Frontal cortex (tissue), 4 donors: Measurements from ENCODE around the gene EME2. TPM values are rescaled to one million over a fixed set of nuclear protein-coding genes. Genes with fewer than 3 reads are reported as not detected.
"Not testable (repeated sequence)": the region's sequence is repeated elsewhere in the genome, so short reads cannot be mapped to it uniquely, and the experiment has no call there.

Source experiments
- DNase-seq, 2 donors: peaks; one replicate each; pipeline ENCODE4 v3.0.0; 2012; ENCODE audit warnings: low spot score in 2 of 2
- FAIRE-seq: peaks from 2 replicates; lab custom pipeline; 2012; peaks lifted over from hg19 to GRCh38; lab: Jason Lieb, UNC
- total RNA-seq: library from RNA; depleted of rRNA; stranded (reverse); fragments of >200 nt; gene quantifications from one replicate; pipeline ENCODE4 v1.2.3, GENCODE V29; 2014
- donor health status: control.
- donor health status: control.
- donor health status: control.

EME2 gene
- 7.7 TPM for total RNA-seq

GRCh38 chr16:1772362-1772907 is at the start of gene EME2:
TSS of gene EME2 (plus strand) at chr16:1772810. CDS start at chr16:1773228, 418 bp downstream.
- DNase-seq (peak in 1 of 2 donors; percentile 60), FAIRE-seq (no peak)

- DNase-seq = peak in 1 of 2 donors; percentile 60
- FAIRE-seq = peak; percentile 30
These were observed 49.0 kb upstream of the EME2 start for GRCh38 chr16:1723450-1724147.

GRCh38 chr16:1724491-1724890 is 48.1 kb upstream of the EME2 start:
- no peak for DNase-seq
- no peak for FAIRE-seq

- DNase-seq (no peak), FAIRE-seq (no peak)
These were observed 45.7 kb upstream of the EME2 start for GRCh38 chr16:1726661-1727502.

GRCh38 chr16:1727651-1728624 is 44.7 kb upstream of the EME2 start:
- FAIRE-seq (no peak), DNase-seq (no peak)

- DNase-seq (no peak), FAIRE-seq (no peak)
These were observed 43.6 kb upstream of the EME2 start for GRCh38 chr16:1729026-1729425.

- DNase-seq = no peak
- no peak for FAIRE-seq
These were observed 43.2 kb upstream of the EME2 start for GRCh38 chr16:1729445-1729844.

GRCh38 chr16:1731073-1731472 is 41.5 kb upstream of the EME2 start:
- FAIRE-seq = no peak
- no peak for DNase-seq

GRCh38 chr16:1731603-1732002 is 41.0 kb upstream of the EME2 start:
- no peak for FAIRE-seq

GRCh38 chr16:1732071-1732470 is 40.5 kb upstream of the EME2 start:
- no peak for DNase-seq
- FAIRE-seq = no peak

More at GRCh38 chr16:1731603-1732002, 41.0 kb upstream of the EME2 start:
- DNase-seq = no peak

- not testable (repeated sequence) for FAIRE-seq
- DNase-seq = peak in 1 of 2 donors; percentile 57
These were observed 40.0 kb upstream of the EME2 start for GRCh38 chr16:1732551-1732987.

GRCh38 chr16:1734123-1734522 is 38.5 kb upstream of the EME2 start:
- no peak for DNase-seq
- FAIRE-seq = no peak

- DNase-seq (no peak), FAIRE-seq (no peak)
These were observed 37.8 kb upstream of the EME2 start for GRCh38 chr16:1734816-1735215.

- FAIRE-seq = no peak
- no peak for DNase-seq
These were observed 32.4 kb upstream of the EME2 start for GRCh38 chr16:1740234-1740633.

- FAIRE-seq (no peak), DNase-seq (no peak)
These were observed 31.7 kb upstream of the EME2 start for GRCh38 chr16:1740781-1741490.

GRCh38 chr16:1741553-1742165 is 31.0 kb upstream of the EME2 start:
- FAIRE-seq = no peak

GRCh38 chr16:1743376-1744337 is 29.0 kb upstream of the EME2 start:
- FAIRE-seq = no peak
- no peak for DNase-seq

More at GRCh38 chr16:1741553-1742165, 31.0 kb upstream of the EME2 start:
- DNase-seq = no peak
